SK-N-SH treated with all-trans-retinoic acid at 6 μM for 48 hours (cell line): ENCODE measurements around the gene CELF4.

Experiments
- ATAC-seq: fragments of 200-7000 bp; cut with Tn5 transposase; 3 replicates; pipeline ENCODE4 v1.9.1; 2020; ENCODE audit warnings: mild to moderate bottlenecking, moderate library complexity
- ARNTL ChIP-seq: fragments of 450-650 bp; formaldehyde crosslinking; IDR thresholded peaks from 2 replicates; pipeline ENCODE4 v1.5.0; 2020; ENCODE audit warnings: low read depth, mild to moderate bottlenecking, moderate library complexity, borderline replicate concordance
- BACH2 ChIP-seq: fragments of 250-450 bp; sonication (Bioruptor Pico); IDR thresholded peaks from 2 replicates; pipeline ENCODE4 v1.9.0; 2021; ENCODE audit warnings: mild to moderate bottlenecking, borderline replicate concordance
- ESRRG ChIP-seq: fragments of 250-450 bp; sonication (Bioruptor Pico); IDR thresholded peaks from 2 replicates; pipeline ENCODE4 v1.6.1; 2021; ENCODE audit warnings: mild to moderate bottlenecking
- GLIS3 ChIP-seq: fragments of 250-450 bp; sonication (Bioruptor Pico); IDR thresholded peaks from 2 replicates; pipeline ENCODE4 v1.5.0; 2020; ENCODE audit warnings: mild to moderate bottlenecking, moderate library complexity
- ISL1 ChIP-seq: fragments of 250-450 bp; sonication (Bioruptor Pico); IDR thresholded peaks from 2 replicates; pipeline ENCODE4 v2.1.2; 2022; ENCODE audit warnings: mild to moderate bottlenecking, moderate library complexity
- OSR1 ChIP-seq: fragments of 250-450 bp; sonication (Bioruptor Pico); IDR thresholded peaks from 2 replicates; pipeline ENCODE4 v1.8.0; 2022; ENCODE audit warnings: moderate library complexity, mild to moderate bottlenecking, inconsistent platforms
- PPARA ChIP-seq: fragments of 250-450 bp; sonication (Bioruptor Pico); IDR thresholded peaks from 2 replicates; pipeline ENCODE4 v1.5.0; 2020; ENCODE audit warnings: mild to moderate bottlenecking, borderline replicate concordance
- RARB ChIP-seq: fragments of 250-450 bp; sonication (Bioruptor Pico); IDR thresholded peaks from 2 replicates; pipeline ENCODE4 v1.8.0; 2021; ENCODE audit warnings: mild to moderate bottlenecking, moderate library complexity
- TCF4 ChIP-seq: fragments of 250-450 bp; sonication (Bioruptor Pico); IDR thresholded peaks from 2 replicates; pipeline ENCODE4 v1.8.0; 2021; ENCODE audit warnings: mild to moderate bottlenecking, moderate library complexity, borderline replicate concordance
- TOX ChIP-seq: fragments of 250-450 bp; sonication (Bioruptor Pico); IDR thresholded peaks from 2 replicates; pipeline ENCODE4 v1.8.0; 2021; ENCODE audit warnings: mild to moderate bottlenecking, moderate library complexity, borderline replicate concordance
- ZC3H10 ChIP-seq: fragments of 250-450 bp; sonication (Bioruptor Pico); IDR thresholded peaks from 2 replicates; pipeline ENCODE4 v1.5.1; 2021; ENCODE audit warnings: mild to moderate bottlenecking, moderate library complexity
- ZFP3 ChIP-seq: fragments of 250-450 bp; sonication (Bioruptor Pico); IDR thresholded peaks from 2 replicates; pipeline ENCODE4 v1.5.0; 2020; ENCODE audit warnings: mild to moderate bottlenecking, moderate library complexity
- ZFP30 ChIP-seq: fragments of 450-650 bp; formaldehyde crosslinking; IDR thresholded peaks from 2 replicates; pipeline ENCODE4 v1.5.0; 2022; ENCODE audit warnings: mild to moderate bottlenecking, moderate library complexity
- ZNF70 ChIP-seq: fragments of 450-650 bp; formaldehyde crosslinking; IDR thresholded peaks from 2 replicates; pipeline ENCODE4 v1.5.0; 2020; ENCODE audit warnings: mild to moderate bottlenecking, moderate library complexity
- ZNF8 ChIP-seq: fragments of 450-650 bp; formaldehyde crosslinking; IDR thresholded peaks from 2 replicates; pipeline ENCODE4 v1.5.0; 2020; ENCODE audit warnings: mild to moderate bottlenecking, moderate library complexity
- TF ChIP-seq, protein P1 (sequence below): fragments of 250-450 bp; sonication (Bioruptor Pico); IDR thresholded peaks from 2 replicates; pipeline ENCODE4 v1.8.0; 2021; ENCODE audit warnings: low read depth, mild to moderate bottlenecking, moderate library complexity, borderline replicate concordance
- TF ChIP-seq, protein P2 (sequence below): fragments of 250-450 bp; sonication (Bioruptor Pico); IDR thresholded peaks from 2 replicates; pipeline ENCODE4 v1.5.1; 2020; ENCODE audit warnings: low read depth, mild to moderate bottlenecking, moderate library complexity
- TF ChIP-seq, protein P3 (sequence below): fragments of 250-450 bp; sonication (Bioruptor Pico); IDR thresholded peaks from 2 replicates; pipeline ENCODE4 v1.5.0; 2020; ENCODE audit warnings: mild to moderate bottlenecking, moderate library complexity
- TF ChIP-seq, protein P4 (sequence below): fragments of 250-450 bp; sonication (Bioruptor Pico); IDR thresholded peaks from 2 replicates; pipeline ENCODE4 v1.5.1; 2021; ENCODE audit warnings: mild to moderate bottlenecking, moderate library complexity
- TF ChIP-seq, protein P5 (sequence below): fragments of 250-450 bp; sonication (Bioruptor Pico); IDR thresholded peaks from 2 replicates; pipeline ENCODE4 v1.8.0; 2020; ENCODE audit warnings: mild to moderate bottlenecking, moderate library complexity, borderline replicate concordance

The CELF4 gene

DNA sequence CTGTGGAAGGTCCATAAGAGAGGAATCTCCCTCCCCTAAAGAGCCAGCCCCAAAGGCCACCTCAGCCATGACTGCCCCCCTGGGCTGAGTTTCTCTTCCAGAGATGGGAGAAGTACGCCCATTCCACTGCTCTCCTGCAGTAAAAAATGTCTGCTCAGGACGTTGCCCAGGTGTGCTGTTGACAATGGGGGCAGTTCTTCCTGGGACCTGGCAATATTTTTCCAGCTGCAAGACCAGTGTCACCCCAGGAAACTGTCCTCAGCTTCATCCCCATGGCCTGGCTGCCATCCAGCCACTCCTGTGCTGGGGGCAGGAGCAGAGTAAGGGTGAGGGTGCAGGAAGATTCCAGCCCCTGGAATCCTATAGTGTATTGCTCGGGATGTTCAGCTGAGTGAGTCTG is 14.3 kb downstream of the CELF4 start:
- TF ChIP-seq, protein P1, sequence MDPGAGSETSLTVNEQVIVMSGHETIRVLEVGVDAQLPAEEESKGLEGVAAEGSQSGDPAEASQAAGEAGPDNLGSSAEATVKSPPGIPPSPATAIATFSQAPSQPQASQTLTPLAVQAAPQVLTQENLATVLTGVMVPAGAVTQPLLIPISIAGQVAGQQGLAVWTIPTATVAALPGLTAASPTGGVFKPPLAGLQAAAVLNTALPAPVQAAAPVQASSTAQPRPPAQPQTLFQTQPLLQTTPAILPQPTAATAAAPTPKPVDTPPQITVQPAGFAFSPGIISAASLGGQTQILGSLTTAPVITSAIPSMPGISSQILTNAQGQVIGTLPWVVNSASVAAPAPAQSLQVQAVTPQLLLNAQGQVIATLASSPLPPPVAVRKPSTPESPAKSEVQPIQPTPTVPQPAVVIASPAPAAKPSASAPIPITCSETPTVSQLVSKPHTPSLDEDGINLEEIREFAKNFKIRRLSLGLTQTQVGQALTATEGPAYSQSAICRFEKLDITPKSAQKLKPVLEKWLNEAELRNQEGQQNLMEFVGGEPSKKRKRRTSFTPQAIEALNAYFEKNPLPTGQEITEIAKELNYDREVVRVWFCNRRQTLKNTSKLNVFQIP: no peak
- TF ChIP-seq, protein P2, sequence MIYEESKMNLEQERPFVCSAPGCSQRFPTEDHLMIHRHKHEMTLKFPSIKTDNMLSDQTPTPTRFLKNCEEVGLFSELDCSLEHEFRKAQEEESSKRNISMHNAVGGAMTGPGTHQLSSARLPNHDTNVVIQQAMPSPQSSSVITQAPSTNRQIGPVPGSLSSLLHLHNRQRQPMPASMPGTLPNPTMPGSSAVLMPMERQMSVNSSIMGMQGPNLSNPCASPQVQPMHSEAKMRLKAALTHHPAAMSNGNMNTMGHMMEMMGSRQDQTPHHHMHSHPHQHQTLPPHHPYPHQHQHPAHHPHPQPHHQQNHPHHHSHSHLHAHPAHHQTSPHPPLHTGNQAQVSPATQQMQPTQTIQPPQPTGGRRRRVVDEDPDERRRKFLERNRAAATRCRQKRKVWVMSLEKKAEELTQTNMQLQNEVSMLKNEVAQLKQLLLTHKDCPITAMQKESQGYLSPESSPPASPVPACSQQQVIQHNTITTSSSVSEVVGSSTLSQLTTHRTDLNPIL (CRISPR knock-in tag): no peak
- TF ChIP-seq RARB (CRISPR knock-in tag) (no peak), ARNTL (CRISPR knock-in tag) (no peak), ESRRG (CRISPR knock-in tag) (no peak), TCF4 (CRISPR knock-in tag) (no peak), ZC3H10 (CRISPR knock-in tag) (no peak), BACH2 (CRISPR knock-in tag) (no peak), ZFP3 (CRISPR knock-in tag) (no peak)
- TF ChIP-seq, protein P3, sequence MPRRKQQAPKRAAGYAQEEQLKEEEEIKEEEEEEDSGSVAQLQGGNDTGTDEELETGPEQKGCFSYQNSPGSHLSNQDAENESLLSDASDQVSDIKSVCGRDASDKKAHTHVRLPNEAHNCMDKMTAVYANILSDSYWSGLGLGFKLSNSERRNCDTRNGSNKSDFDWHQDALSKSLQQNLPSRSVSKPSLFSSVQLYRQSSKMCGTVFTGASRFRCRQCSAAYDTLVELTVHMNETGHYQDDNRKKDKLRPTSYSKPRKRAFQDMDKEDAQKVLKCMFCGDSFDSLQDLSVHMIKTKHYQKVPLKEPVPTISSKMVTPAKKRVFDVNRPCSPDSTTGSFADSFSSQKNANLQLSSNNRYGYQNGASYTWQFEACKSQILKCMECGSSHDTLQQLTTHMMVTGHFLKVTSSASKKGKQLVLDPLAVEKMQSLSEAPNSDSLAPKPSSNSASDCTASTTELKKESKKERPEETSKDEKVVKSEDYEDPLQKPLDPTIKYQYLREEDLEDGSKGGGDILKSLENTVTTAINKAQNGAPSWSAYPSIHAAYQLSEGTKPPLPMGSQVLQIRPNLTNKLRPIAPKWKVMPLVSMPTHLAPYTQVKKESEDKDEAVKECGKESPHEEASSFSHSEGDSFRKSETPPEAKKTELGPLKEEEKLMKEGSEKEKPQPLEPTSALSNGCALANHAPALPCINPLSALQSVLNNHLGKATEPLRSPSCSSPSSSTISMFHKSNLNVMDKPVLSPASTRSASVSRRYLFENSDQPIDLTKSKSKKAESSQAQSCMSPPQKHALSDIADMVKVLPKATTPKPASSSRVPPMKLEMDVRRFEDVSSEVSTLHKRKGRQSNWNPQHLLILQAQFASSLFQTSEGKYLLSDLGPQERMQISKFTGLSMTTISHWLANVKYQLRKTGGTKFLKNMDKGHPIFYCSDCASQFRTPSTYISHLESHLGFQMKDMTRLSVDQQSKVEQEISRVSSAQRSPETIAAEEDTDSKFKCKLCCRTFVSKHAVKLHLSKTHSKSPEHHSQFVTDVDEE (CRISPR knock-in tag): no peak
- TF ChIP-seq, protein P4, sequence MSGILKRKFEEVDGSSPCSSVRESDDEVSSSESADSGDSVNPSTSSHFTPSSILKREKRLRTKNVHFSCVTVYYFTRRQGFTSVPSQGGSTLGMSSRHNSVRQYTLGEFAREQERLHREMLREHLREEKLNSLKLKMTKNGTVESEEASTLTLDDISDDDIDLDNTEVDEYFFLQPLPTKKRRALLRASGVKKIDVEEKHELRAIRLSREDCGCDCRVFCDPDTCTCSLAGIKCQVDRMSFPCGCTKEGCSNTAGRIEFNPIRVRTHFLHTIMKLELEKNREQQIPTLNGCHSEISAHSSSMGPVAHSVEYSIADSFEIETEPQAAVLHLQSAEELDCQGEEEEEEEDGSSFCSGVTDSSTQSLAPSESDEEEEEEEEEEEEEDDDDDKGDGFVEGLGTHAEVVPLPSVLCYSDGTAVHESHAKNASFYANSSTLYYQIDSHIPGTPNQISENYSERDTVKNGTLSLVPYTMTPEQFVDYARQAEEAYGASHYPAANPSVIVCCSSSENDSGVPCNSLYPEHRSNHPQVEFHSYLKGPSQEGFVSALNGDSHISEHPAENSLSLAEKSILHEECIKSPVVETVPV (CRISPR knock-in tag): no peak
- no peak for ATAC-seq

DNA sequence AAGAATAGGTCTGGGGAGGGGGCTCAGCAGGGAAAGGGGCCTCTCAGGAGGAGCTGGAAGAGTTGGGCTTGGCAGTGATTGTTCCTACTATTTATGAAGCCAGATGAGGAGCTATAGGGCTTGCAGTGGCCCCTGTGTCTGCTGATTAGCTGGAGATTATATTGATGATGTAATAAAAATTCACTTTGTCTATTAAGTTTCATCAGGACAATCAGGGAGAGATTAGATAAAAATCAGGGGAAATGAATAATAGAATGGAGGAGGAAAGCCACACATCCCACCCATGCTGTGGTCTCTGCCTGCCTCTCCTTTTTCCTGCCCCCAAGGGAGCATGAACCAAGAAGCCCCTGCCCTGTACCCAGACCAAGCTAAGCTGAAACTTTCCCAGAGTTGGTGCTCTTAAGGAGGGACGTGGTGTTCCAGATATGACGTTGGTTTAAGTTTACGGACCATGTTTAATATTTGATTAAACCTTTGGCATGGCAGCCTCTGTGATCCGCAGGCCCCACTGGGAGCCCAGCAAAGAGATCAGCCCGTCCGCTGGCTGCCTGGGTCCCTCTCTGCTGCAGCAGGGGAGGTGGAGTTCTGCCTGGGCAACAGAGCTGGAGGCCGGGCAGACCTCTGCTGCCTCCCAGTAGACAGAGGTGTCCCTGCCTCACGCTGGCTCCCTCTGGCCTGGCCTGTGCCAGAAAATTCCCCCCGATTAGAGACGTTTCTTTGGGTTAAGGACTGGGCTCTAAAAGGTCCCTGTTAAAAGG is 15.3 kb downstream of the CELF4 start:
- ATAC-seq: no peak; the same call in 2 of the 3 replicates
- TF ChIP-seq ESRRG (CRISPR knock-in tag) (no peak), TCF4 (CRISPR knock-in tag) (peak; percentile 35; the same call in 1 of the 2 replicates), TOX (CRISPR knock-in tag) (no peak), ISL1 (CRISPR knock-in tag) (no peak)
- TF ChIP-seq, all 23 proteins: peak for 1

DNA sequence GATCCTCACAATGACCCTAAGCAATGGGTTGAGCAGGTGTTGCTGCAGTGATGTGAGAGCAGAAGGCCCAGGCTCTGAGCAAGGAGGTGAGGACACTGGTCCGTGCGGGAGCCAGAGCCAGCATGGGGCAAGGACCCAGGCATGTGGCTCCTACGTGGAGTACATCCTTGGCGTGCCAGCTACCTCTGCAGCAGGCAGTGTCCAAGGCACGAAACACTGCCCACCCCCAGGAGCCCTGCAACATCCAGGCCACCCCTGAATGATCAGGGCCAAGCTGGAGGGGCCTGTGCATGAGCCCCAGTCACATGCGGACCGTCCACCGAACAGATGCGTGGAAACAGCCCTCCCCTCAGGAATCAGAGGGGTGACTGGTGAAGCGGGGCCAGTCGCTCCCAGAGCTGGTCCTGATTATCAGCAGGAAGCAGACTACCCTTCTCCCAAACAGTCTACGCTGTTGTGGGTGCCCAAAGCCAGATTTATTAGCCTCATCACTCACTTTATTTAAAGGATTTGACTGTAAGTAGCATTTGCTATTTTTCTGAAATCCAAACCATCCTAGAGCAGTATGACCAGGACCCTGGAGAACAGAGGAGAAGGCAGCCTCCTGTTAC is 16.8 kb downstream of the CELF4 start:
- peak; percentile 44; the same call in 1 of the 2 replicates for TF ChIP-seq TCF4 (CRISPR knock-in tag)
- TF ChIP-seq, protein P5, sequence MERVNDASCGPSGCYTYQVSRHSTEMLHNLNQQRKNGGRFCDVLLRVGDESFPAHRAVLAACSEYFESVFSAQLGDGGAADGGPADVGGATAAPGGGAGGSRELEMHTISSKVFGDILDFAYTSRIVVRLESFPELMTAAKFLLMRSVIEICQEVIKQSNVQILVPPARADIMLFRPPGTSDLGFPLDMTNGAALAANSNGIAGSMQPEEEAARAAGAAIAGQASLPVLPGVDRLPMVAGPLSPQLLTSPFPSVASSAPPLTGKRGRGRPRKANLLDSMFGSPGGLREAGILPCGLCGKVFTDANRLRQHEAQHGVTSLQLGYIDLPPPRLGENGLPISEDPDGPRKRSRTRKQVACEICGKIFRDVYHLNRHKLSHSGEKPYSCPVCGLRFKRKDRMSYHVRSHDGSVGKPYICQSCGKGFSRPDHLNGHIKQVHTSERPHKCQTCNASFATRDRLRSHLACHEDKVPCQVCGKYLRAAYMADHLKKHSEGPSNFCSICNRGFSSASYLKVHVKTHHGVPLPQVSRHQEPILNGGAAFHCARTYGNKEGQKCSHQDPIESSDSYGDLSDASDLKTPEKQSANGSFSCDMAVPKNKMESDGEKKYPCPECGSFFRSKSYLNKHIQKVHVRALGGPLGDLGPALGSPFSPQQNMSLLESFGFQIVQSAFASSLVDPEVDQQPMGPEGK (CRISPR knock-in tag): no peak
- no peak; the same call in 2 of the 3 replicates for ATAC-seq

DNA sequence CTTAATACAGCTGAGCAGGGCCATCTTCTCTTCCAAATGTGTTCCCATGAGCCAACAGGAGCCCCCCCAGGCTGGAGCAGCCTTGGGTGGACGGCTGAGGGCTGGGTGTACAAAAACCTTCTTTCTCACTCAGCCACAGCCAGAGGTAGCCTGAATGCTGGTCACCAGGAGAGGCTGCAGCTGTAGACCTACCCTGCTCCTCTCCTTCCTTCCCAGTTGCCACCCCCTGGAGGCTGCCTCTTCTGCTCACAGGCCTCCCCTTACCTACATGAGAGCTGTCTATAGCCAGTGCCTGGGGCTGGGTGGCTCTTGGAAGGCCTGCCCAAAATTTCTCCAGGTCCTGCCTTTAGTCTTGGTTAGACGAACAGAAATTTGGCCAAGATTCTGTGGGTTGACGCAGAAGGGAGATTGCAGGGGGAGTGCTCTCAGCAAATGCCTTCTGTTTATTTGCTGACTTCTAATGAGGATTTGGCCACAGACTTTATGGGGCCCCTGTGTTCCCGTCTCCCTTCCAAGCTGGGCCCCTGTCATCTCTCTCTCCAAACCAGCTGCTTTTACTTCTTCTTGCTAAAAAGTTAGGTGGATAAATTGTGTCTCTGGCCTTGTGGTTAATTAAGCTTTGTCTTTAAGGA is 18.3 kb downstream of the CELF4 start:
- no peak for ATAC-seq
- TF ChIP-seq, protein P1: no peak
- TF ChIP-seq BACH2 (CRISPR knock-in tag) (no peak), TOX (CRISPR knock-in tag) (no peak), ISL1 (CRISPR knock-in tag) (no peak), ZFP3 (CRISPR knock-in tag) (no peak), ARNTL (CRISPR knock-in tag) (no peak), TCF4 (CRISPR knock-in tag) (no peak), PPARA (no peak), ZFP30 (no peak), ZNF8 (CRISPR knock-in tag) (no peak), ZC3H10 (CRISPR knock-in tag) (no peak), GLIS3 (CRISPR knock-in tag) (no peak), ZNF70 (no peak), OSR1 (CRISPR knock-in tag) (no peak)
- TF ChIP-seq, protein P2 (CRISPR knock-in tag): no peak
